BLaER1 (cell line): ENCODE data around the gene XIRP2.

Source experiments
- H3K27ac ChIP-seq: shearing (Covaris generic); formaldehyde crosslinking; 2 replicates; pipeline ENCODE4 v1.8.1; 2022
- H3K27me3 ChIP-seq: shearing (Covaris generic); formaldehyde crosslinking; 2 replicates; pipeline ENCODE4 v1.8.1; 2022
- H3K36me3 ChIP-seq: shearing (Covaris generic); formaldehyde crosslinking; 2 replicates; pipeline ENCODE4 v1.8.1; 2022
- H3K4me1 ChIP-seq: shearing (Covaris generic); formaldehyde crosslinking; 2 replicates; pipeline ENCODE4 v1.8.1; 2022
- H3K4me2 ChIP-seq: shearing (Covaris generic); formaldehyde crosslinking; 2 replicates; pipeline ENCODE4 v1.8.1; 2022
- H3K4me3 ChIP-seq: shearing (Covaris generic); formaldehyde crosslinking; 2 replicates; pipeline ENCODE4 v1.8.1; 2022
- H3K9ac ChIP-seq: shearing (Covaris generic); formaldehyde crosslinking; 2 replicates; pipeline ENCODE4 v1.8.1; 2022
- H3K9me3 ChIP-seq: shearing (Covaris generic); formaldehyde crosslinking; 2 replicates; pipeline ENCODE4 v1.8.1; 2022
- H4K20me1 ChIP-seq: shearing (Covaris generic); formaldehyde crosslinking; 2 replicates; pipeline ENCODE4 v1.8.1; 2022
- Cebpa-rat ChIP-seq: shearing (Covaris generic); IDR thresholded peaks from 2 replicates; pipeline ENCODE4 v1.8.1; 2022

Gene XIRP2

GRCh38 chr2:166888180-166888579, at the start of gene XIRP2:
Gene XIRP2 (plus strand): TSS chr2:166888480. CDS start chr2:166903483, 15,003 bp downstream.
- no peak for TF ChIP-seq Cebpa-rat
- Histone ChIP-seq H3K9ac (no peak within 1 kb of the TSS), H3K36me3 (no peaks in the 10 kb centered on the region), H4K20me1 (no peaks in the 10 kb centered on the region), H3K27ac (no peak within 1 kb of the TSS), H3K4me3 (no peak within 1 kb of the TSS), H3K4me2 (no peak within 1 kb of the TSS), H3K4me1 (no peaks in the 10 kb centered on the region), H3K9me3 (no peaks in the 10 kb centered on the region), H3K27me3 (no peaks in the 10 kb centered on the region)

- H3K4me2 ChIP-seq = no peak overlapping the region
- H3K4me1 ChIP-seq = no peaks in the 10 kb centered on the region
- no peak overlapping the region for H3K27ac ChIP-seq
- H3K9me3 ChIP-seq = no peaks in the 10 kb centered on the region
- no peaks in the 10 kb centered on the region for H3K27me3 ChIP-seq
- H3K4me3 ChIP-seq = no peak overlapping the region
- H3K36me3 ChIP-seq = no peaks in the 10 kb centered on the region
- TF ChIP-seq Cebpa-rat = no peak
- H3K9ac ChIP-seq = no peak overlapping the region
- H4K20me1 ChIP-seq = no peaks in the 10 kb centered on the region
These were observed 47.1 kb upstream of the XIRP2 start for GRCh38 chr2:166841152-166841551.

- no peaks in the 10 kb centered on the region for H3K36me3 ChIP-seq
- H3K9me3 ChIP-seq = no peaks in the 10 kb centered on the region
- H3K9ac ChIP-seq = no peak overlapping the region
- H3K27ac ChIP-seq = no peak overlapping the region
- no peak overlapping the region for H3K4me2 ChIP-seq
- no peak overlapping the region for H3K4me3 ChIP-seq
- TF ChIP-seq Cebpa-rat = no peak
- H4K20me1 ChIP-seq = no peaks in the 10 kb centered on the region
- H3K4me1 ChIP-seq = no peaks in the 10 kb centered on the region
- no peaks in the 10 kb centered on the region for H3K27me3 ChIP-seq
These were observed 46.6 kb upstream of the XIRP2 start for GRCh38 chr2:166841679-166842078.

GRCh38 chr2:166844111-166844510, 44.2 kb upstream of the XIRP2 start:
- Histone ChIP-seq H3K9ac (no peak overlapping the region), H3K4me2 (no peak overlapping the region), H4K20me1 (no peaks in the 10 kb centered on the region), H3K4me1 (no peaks in the 10 kb centered on the region), H3K9me3 (peaks cover 7% of the 10 kb centered on the region), H3K27me3 (no peaks in the 10 kb centered on the region), H3K27ac (no peak overlapping the region), H3K36me3 (no peaks in the 10 kb centered on the region), H3K4me3 (no peak overlapping the region)
- TF ChIP-seq Cebpa-rat = no peak

- Histone ChIP-seq H3K9me3 (no peaks in the 10 kb centered on the region), H3K4me3 (no peak overlapping the region), H3K4me1 (no peaks in the 10 kb centered on the region), H3K36me3 (no peaks in the 10 kb centered on the region), H3K27ac (no peak overlapping the region), H4K20me1 (no peaks in the 10 kb centered on the region), H3K4me2 (no peak overlapping the region), H3K27me3 (no peaks in the 10 kb centered on the region), H3K9ac (no peak overlapping the region)
- no peak for TF ChIP-seq Cebpa-rat
These were observed 25.7 kb upstream of the XIRP2 start for GRCh38 chr2:166862468-166863132.

GRCh38 chr2:166867874-166868514, 20.3 kb upstream of the XIRP2 start:
- Histone ChIP-seq H3K9ac (no peak overlapping the region), H3K4me2 (no peak overlapping the region), H4K20me1 (no peaks in the 10 kb centered on the region), H3K9me3 (no peaks in the 10 kb centered on the region), H3K36me3 (no peaks in the 10 kb centered on the region), H3K27me3 (no peaks in the 10 kb centered on the region), H3K27ac (no peak overlapping the region), H3K4me3 (no peak overlapping the region), H3K4me1 (no peaks in the 10 kb centered on the region)
- TF ChIP-seq Cebpa-rat = no peak

- no peak for TF ChIP-seq Cebpa-rat
- H3K9ac ChIP-seq = no peak overlapping the region
- no peak overlapping the region for H3K4me3 ChIP-seq
- no peak overlapping the region for H3K27ac ChIP-seq
- no peaks in the 10 kb centered on the region for H3K9me3 ChIP-seq
- no peaks in the 10 kb centered on the region for H3K36me3 ChIP-seq
- no peaks in the 10 kb centered on the region for H3K4me1 ChIP-seq
- H4K20me1 ChIP-seq = no peaks in the 10 kb centered on the region
- H3K4me2 ChIP-seq = no peak overlapping the region
- no peaks in the 10 kb centered on the region for H3K27me3 ChIP-seq
These were observed 17.9 kb upstream of the XIRP2 start for GRCh38 chr2:166870346-166870745.

GRCh38 chr2:166881177-166881576, 7.1 kb upstream of the XIRP2 start:
- H3K27me3 ChIP-seq = no peaks in the 10 kb centered on the region
- H3K4me3 ChIP-seq = no peak overlapping the region
- H4K20me1 ChIP-seq = no peaks in the 10 kb centered on the region
- no peak overlapping the region for H3K27ac ChIP-seq
- H3K9me3 ChIP-seq = no peaks in the 10 kb centered on the region
- no peak overlapping the region for H3K4me2 ChIP-seq
- TF ChIP-seq Cebpa-rat = no peak
- no peaks in the 10 kb centered on the region for H3K36me3 ChIP-seq
- no peak overlapping the region for H3K9ac ChIP-seq
- peaks cover 17% of the 10 kb centered on the region; the same call in 1 of the 2 replicates for H3K4me1 ChIP-seq

GRCh38 chr2:166882851-166883250, 5.4 kb upstream of the XIRP2 start:
- no peak overlapping the region for H3K4me2 ChIP-seq
- H3K27ac ChIP-seq = no peak overlapping the region
- H3K36me3 ChIP-seq = no peaks in the 10 kb centered on the region
- H3K4me3 ChIP-seq = no peak overlapping the region
- no peaks in the 10 kb centered on the region for H3K27me3 ChIP-seq
- H4K20me1 ChIP-seq = no peaks in the 10 kb centered on the region
- no peak overlapping the region for H3K9ac ChIP-seq
- no peak for TF ChIP-seq Cebpa-rat
- peaks cover 11% of the 10 kb centered on the region; the same call in 1 of the 2 replicates for H3K4me1 ChIP-seq
- no peaks in the 10 kb centered on the region for H3K9me3 ChIP-seq

GRCh38 chr2:166891727-166892126, 3.4 kb downstream of the XIRP2 start:
- no peak overlapping the region for H3K4me3 ChIP-seq
- no peaks in the 10 kb centered on the region for H3K9me3 ChIP-seq
- H3K36me3 ChIP-seq = no peaks in the 10 kb centered on the region
- no peaks in the 10 kb centered on the region for H4K20me1 ChIP-seq
- no peak overlapping the region for H3K27ac ChIP-seq
- no peak overlapping the region for H3K9ac ChIP-seq
- no peak for TF ChIP-seq Cebpa-rat
- no peaks in the 10 kb centered on the region for H3K27me3 ChIP-seq
- no peaks in the 10 kb centered on the region for H3K4me1 ChIP-seq
- no peak overlapping the region for H3K4me2 ChIP-seq
